HepG2 (cell line): Measurements from ENCODE around the gene CLDN19. TPM values are rescaled to one million over a fixed set of nuclear protein-coding genes. Genes with fewer than 3 reads are reported as not detected.

ENCODE experiments used
- ATRX ChIP-seq: sonication (generic); formaldehyde crosslinking; IDR thresholded peaks from 2 replicates; pipeline ENCODE4 v1.4.0; 2020; ENCODE audit warnings: missing genetic modification reagents, borderline replicate concordance
- BRCA1 ChIP-seq: sonication (generic); formaldehyde crosslinking; IDR thresholded peaks from 2 replicates; pipeline ENCODE4 v1.4.0; 2020; ENCODE audit warnings: missing genetic modification reagents
- DPF2 ChIP-seq: sonication (generic); formaldehyde crosslinking; IDR thresholded peaks from 2 replicates; pipeline ENCODE4 v1.4.0; 2020; ENCODE audit warnings: mild to moderate bottlenecking, low read depth, missing genetic modification reagents, borderline replicate concordance
- HMGXB4 ChIP-seq, 2 experiments: sonication (generic) in 1 of 2; formaldehyde crosslinking in 1 of 2; IDR thresholded peaks; 2 replicates each; pipeline versions ENCODE4 v1.4.0 to v1.6.1; 2018 to 2020; ENCODE audit warnings: missing genetic modification reagents in 2 of 2, borderline replicate concordance in 1 of 2, low read depth in 1 of 2, mild to moderate bottlenecking in 1 of 2, missing biosample characterization in 1 of 2
- HNRNPL ChIP-seq: fragments of 200-400 bp; formaldehyde crosslinking; IDR thresholded peaks from 2 replicates; pipeline ENCODE4 v1.6.1; 2017; ENCODE audit warnings: mild to moderate bottlenecking, low read depth, low read length
- HOXA3 ChIP-seq: sonication (generic); formaldehyde crosslinking; IDR thresholded peaks from 2 replicates; pipeline ENCODE4 v1.5.0; 2020; ENCODE audit warnings: missing genetic modification reagents
- JUN ChIP-seq: sonication (generic); formaldehyde crosslinking; IDR thresholded peaks from 2 replicates; pipeline ENCODE4 v1.4.0; 2020; ENCODE audit warnings: mild to moderate bottlenecking, missing genetic modification reagents
- MAFK ChIP-seq, 2 experiments: IDR thresholded peaks in 1 of 2; conservative IDR thresholded peaks in 1 of 2; 2 replicates each; pipeline ENCODE4 v1.6.1; 2011; ENCODE audit warnings: improper control_type of control experiment in 2 of 2, low read length in 2 of 2
- MXD1 ChIP-seq: sonication (generic); formaldehyde crosslinking; IDR thresholded peaks from 2 replicates; pipeline ENCODE4 v1.4.0; 2020; ENCODE audit warnings: mild to moderate bottlenecking, missing genetic modification reagents
- PLSCR1 ChIP-seq: sonication (generic); formaldehyde crosslinking; IDR thresholded peaks from 2 replicates; pipeline ENCODE4 v1.5.0; 2020; ENCODE audit warnings: missing genetic modification reagents, mild to moderate bottlenecking, borderline replicate concordance
- PPARG ChIP-seq: conservative IDR thresholded peaks from 2 replicates; pipeline ENCODE4 v1.6.1; 2016; ENCODE audit warnings: missing biosample characterization, missing genetic modification reagents
- SETDB1 ChIP-seq: sonication (generic); formaldehyde crosslinking; IDR thresholded peaks from 2 replicates; pipeline ENCODE4 v1.5.1; 2020; ENCODE audit warnings: missing genetic modification reagents, mild to moderate bottlenecking, borderline replicate concordance
- SIN3B ChIP-seq: fragments of 150-350 bp; IDR thresholded peaks from 2 replicates; pipeline ENCODE4 v1.6.1; 2014; ENCODE audit warnings: low read length
- SP5 ChIP-seq: IDR thresholded peaks from 2 replicates; pipeline ENCODE4 v1.6.1; 2016; ENCODE audit warnings: low read depth, borderline replicate concordance
- WIZ ChIP-seq: sonication (generic); formaldehyde crosslinking; IDR thresholded peaks from 2 replicates; pipeline ENCODE4 v1.5.1; 2020; ENCODE audit warnings: mild to moderate bottlenecking, missing genetic modification reagents
- YEATS4 ChIP-seq: sonication (generic); formaldehyde crosslinking; IDR thresholded peaks from 2 replicates; pipeline ENCODE4 v1.4.0; 2020; ENCODE audit warnings: missing genetic modification reagents, borderline replicate concordance
- ZFYVE20 ChIP-seq: sonication (generic); formaldehyde crosslinking; IDR thresholded peaks from 2 replicates; pipeline ENCODE4 v1.8.0; 2023; ENCODE audit warnings: low read depth, mild to moderate bottlenecking, moderate library complexity, missing genetic modification reagents, borderline replicate concordance
- ZNF225 ChIP-seq: sonication (generic); formaldehyde crosslinking; IDR thresholded peaks from 2 replicates; pipeline ENCODE4 v1.4.0; 2020; ENCODE audit warnings: mild to moderate bottlenecking, missing genetic modification reagents
- ZNF235 ChIP-seq: sonication (generic); formaldehyde crosslinking; IDR thresholded peaks from 2 replicates; pipeline ENCODE4 v1.8.1; 2023; ENCODE audit warnings: mild to moderate bottlenecking, missing genetic modification reagents, borderline replicate concordance
- ZNF292 ChIP-seq: sonication (generic); formaldehyde crosslinking; IDR thresholded peaks from 2 replicates; pipeline ENCODE4 v1.8.1; 2022; ENCODE audit warnings: mild to moderate bottlenecking, low read depth, missing genetic modification reagents, borderline replicate concordance
- ZNF326 ChIP-seq: sonication (generic); formaldehyde crosslinking; IDR thresholded peaks from 2 replicates; pipeline ENCODE4 v1.4.0; 2020; ENCODE audit warnings: missing genetic modification reagents, borderline replicate concordance
- ZNF343 ChIP-seq: sonication (generic); formaldehyde crosslinking; IDR thresholded peaks from 2 replicates; pipeline ENCODE4 v1.4.0; 2020; ENCODE audit warnings: mild to moderate bottlenecking, missing genetic modification reagents
- ZNF354B ChIP-seq: sonication (generic); formaldehyde crosslinking; IDR thresholded peaks from 2 replicates; pipeline ENCODE4 v1.8.0; 2022; ENCODE audit warnings: mild to moderate bottlenecking, missing genetic modification reagents
- ZNF431 ChIP-seq: sonication (generic); formaldehyde crosslinking; IDR thresholded peaks from 2 replicates; pipeline ENCODE4 v1.9.0; 2022; ENCODE audit warnings: missing genetic modification reagents, low read depth, mild to moderate bottlenecking, borderline replicate concordance
- ZNF446 ChIP-seq: sonication (generic); formaldehyde crosslinking; IDR thresholded peaks from 2 replicates; pipeline ENCODE4 v1.5.0; 2020; ENCODE audit warnings: mild to moderate bottlenecking, missing genetic modification reagents
- ZNF543 ChIP-seq: sonication (generic); formaldehyde crosslinking; IDR thresholded peaks from 2 replicates; pipeline ENCODE4 v1.4.0; 2020; ENCODE audit warnings: mild to moderate bottlenecking, missing genetic modification reagents
- ZNF550 ChIP-seq: sonication (generic); formaldehyde crosslinking; IDR thresholded peaks from 2 replicates; pipeline ENCODE4 v1.4.0; 2020; ENCODE audit warnings: mild to moderate bottlenecking, missing genetic modification reagents, borderline replicate concordance
- ZNF652 ChIP-seq: IDR thresholded peaks from 2 replicates; pipeline ENCODE4 v1.6.1; 2016; ENCODE audit warnings: low read depth, borderline replicate concordance
- polyA plus RNA-seq, 8 experiments: library from polyadenylated mRNA; depleted of rRNA in 3 of 8; stranded (reverse) in 7 of 8; unstranded in 1 of 8; fragments of >200 nt; fragmentation: Illumina TruSeq in 4 of 8; extraction: Trizol in 4 of 8; gene quantifications; 2 replicates each; pipeline versions ENCODE4 v1.2.1 to v1.2.3, GENCODE V29; 2011 to 2016; ENCODE audit warnings: low read depth in 4 of 8, missing spikeins in 1 of 8, mixed read lengths in 1 of 8; ENCODE audit not compliant: insufficient read depth in 1 of 8
- total RNA-seq, 5 experiments: library from RNA; depleted of rRNA; stranded (reverse); fragments of >200 nt; fragmentation: Illumina TruSeq; extraction: Trizol; gene quantifications; 2 replicates each; pipeline ENCODE4 v1.2.3, GENCODE V29; 2016; ENCODE audit warnings: low read depth in 1 of 5

CLDN19 gene
- total and polyA plus RNA-seq, 2 of the 13 experiments (the other 11 are each of a cell fraction or from before 2014, with no cell fraction given), result 5.0 to 7.6 TPM

- no peak; the same call in 1 of the 2 replicates for TF ChIP-seq ZNF354B (CRISPR knock-in tag)
- peak; percentile 76; the same call in 1 of the 2 replicates for TF ChIP-seq MXD1 (CRISPR knock-in tag)
- no peak for TF ChIP-seq JUN
- no peak for TF ChIP-seq MAFK (conservative IDR thresholded peaks at IDR 0.05 in 1 of 2, IDR thresholded peaks at IDR 0.05 in 1 of 2; ENCODE audit: low read length in 2 of 2)
- peak; percentile 72 for TF ChIP-seq ZNF543 (CRISPR knock-in tag)
- TF ChIP-seq SIN3B, result no peak
- peak; percentile 40 to 73; a peak in 3 of 4 replicates for TF ChIP-seq HMGXB4 (CRISPR knock-in tag; IDR thresholded peaks at IDR 0.05; ENCODE audit: borderline replicate concordance in 1 of 2, low read depth in 1 of 2)
- TF ChIP-seq PLSCR1, result no peak
- TF ChIP-seq ZFYVE20 (CRISPR knock-in tag), result peak; percentile 54; the same call in 1 of the 2 replicates
- TF ChIP-seq ZNF431 (CRISPR knock-in tag), result no peak
- TF ChIP-seq ZNF225 (CRISPR knock-in tag), result no peak
- no peak; the same call in 1 of the 2 replicates for TF ChIP-seq WIZ (CRISPR knock-in tag)
- TF ChIP-seq ZNF235 (CRISPR knock-in tag), result no peak; the same call in 1 of the 2 replicates
- peak; percentile 25; the same call in 1 of the 2 replicates for TF ChIP-seq ZNF446 (CRISPR knock-in tag)
- peak; percentile 37; the same call in 1 of the 2 replicates for TF ChIP-seq ZNF343 (CRISPR knock-in tag)
- no peak; the same call in 1 of the 2 replicates for TF ChIP-seq BRCA1 (CRISPR knock-in tag)
- peak; percentile 66; the same call in 1 of the 2 replicates for TF ChIP-seq HOXA3 (CRISPR knock-in tag)
- TF ChIP-seq SETDB1 (CRISPR knock-in tag), result no peak
- no peak for TF ChIP-seq DPF2
- TF ChIP-seq ATRX (CRISPR knock-in tag), result no peak
- TF ChIP-seq ZNF652 (CRISPR knock-in tag), result no peak; the same call in 1 of the 2 replicates
- no peak for TF ChIP-seq PPARG (CRISPR knock-in tag)
- no peak; the same call in none of the 2 replicates for TF ChIP-seq YEATS4 (CRISPR knock-in tag)
- no peak for TF ChIP-seq ZNF292
- peak; percentile 48 for TF ChIP-seq SP5 (CRISPR knock-in tag)
- no peak for TF ChIP-seq ZNF326
- no peak for TF ChIP-seq HNRNPL
- no peak for TF ChIP-seq ZNF550
Measured at GRCh38 chr1:42766741-42767509, 26.9 kb upstream of the CLDN19 start, which contains the start of the genes C1orf50 and P3H1 (continued).
